B cell (primary cell): ENCODE data around the gene SLC39A3. TPM values are rescaled to one million over a fixed set of nuclear protein-coding genes. Genes with fewer than 3 reads are reported as not detected.

ENCODE experiments used
- ATAC-seq: fragments of 200-7000 bp; cut with Tn5 transposase; one replicate; pipeline ENCODE4 v1.10.0; 2021; ENCODE audit warnings: low read depth, mild to moderate bottlenecking, moderate number of reproducible peaks, moderate library complexity
- CTCF ChIA-PET: fragments of 350-600 bp; sonication (Branson Sonifier 250); formaldehyde crosslinking; loops from one replicate; lab custom pipeline; 2021; ENCODE audit warnings: antibody characterized with exemption, inconsistent platforms; lab: Charles Lee
- POLR2A ChIA-PET: fragments of 350-600 bp; sonication (Branson Sonifier 250); formaldehyde crosslinking; loops from one replicate; lab custom pipeline; 2021; ENCODE audit warnings: antibody characterized with exemption; lab: Charles Lee
- DNase-seq: peaks from one replicate; pipeline ENCODE4 v3.0.0; 2013
- H2AFZ ChIP-seq: 2 replicates; pipeline ENCODE4 v1.6.1; 2012; ENCODE audit warnings: mild to moderate bottlenecking, low read depth, low read length; ENCODE audit not compliant: insufficient read depth, poor library complexity, severe bottlenecking
- H3K27ac ChIP-seq, 2 donors: 1 replicate in 1 of 2; 2 replicates in 1 of 2; pipeline ENCODE4 v1.5.1; 2012 to 2013; ENCODE audit warnings: low read length in 2 of 2, mild to moderate bottlenecking in 2 of 2, moderate library complexity in 1 of 2
- H3K27me3 ChIP-seq, 4 experiments: fragments of 200-600 bp in 1 of 4; sonication (generic) in 1 of 4; replicated peaks in 1 of 4; 1 replicate in 2 of 4; 2 replicates in 2 of 4; pipeline versions ENCODE4 v1.6.1 to v1.7.0; 2013 to 2016; ENCODE audit warnings: low read length in 3 of 4, mild to moderate bottlenecking in 2 of 4, mixed read lengths in 1 of 4, moderate library complexity in 1 of 4; ENCODE audit not compliant: insufficient read depth in 4 of 4, control insufficient read depth in 3 of 4; ENCODE audit errors: control extremely low read depth in 1 of 4
- H3K36me3 ChIP-seq, 2 experiments: replicated peaks in 1 of 2; 1 replicate in 1 of 2; 2 replicates in 1 of 2; pipeline versions ENCODE4 v1.6.1 to v1.7.1; 2013; ENCODE audit warnings: low read length in 1 of 2; ENCODE audit not compliant: insufficient read depth in 2 of 2, control insufficient read depth in 1 of 2; ENCODE audit errors: control extremely low read depth in 1 of 2, extremely low read depth in 1 of 2
- H3K4me1 ChIP-seq, 2 donors: fragments of 200-600 bp in 1 of 2; sonication (generic) in 1 of 2; 1 replicate in 1 of 2; 2 replicates in 1 of 2; pipeline versions ENCODE4 v1.5.1 to v1.6.1; 2013 to 2017; ENCODE audit warnings: low read length in 2 of 2; ENCODE audit not compliant: control insufficient read depth in 2 of 2, insufficient read depth in 2 of 2
- H3K4me2 ChIP-seq: replicated peaks from 2 replicates; pipeline ENCODE3; 2012; ENCODE audit warnings: mild to moderate bottlenecking, low read depth, low read length; ENCODE audit not compliant: poor library complexity, severe bottlenecking
- H3K4me3 ChIP-seq, 5 experiments: fragments of 200-600 bp in 1 of 5; sonication (generic) in 1 of 5; 1 replicate in 3 of 5; 2 replicates in 2 of 5; pipeline versions ENCODE4 v1.5.1 to v1.7.0; 2011 to 2016; ENCODE audit warnings: low read length in 4 of 5, mild to moderate bottlenecking in 4 of 5, low read depth in 2 of 5, control low read depth in 1 of 5, moderate library complexity in 1 of 5; ENCODE audit not compliant: insufficient read depth in 1 of 5; ENCODE audit errors: control extremely low read depth in 1 of 5, extremely low read depth in 1 of 5
- H3K79me2 ChIP-seq: fragments of 200-600 bp; sonication (generic); one replicate; pipeline ENCODE4 v1.6.0; 2016; ENCODE audit warnings: low read length; ENCODE audit not compliant: control insufficient read depth, insufficient read depth
- H3K9ac ChIP-seq: fragments of 200-600 bp; sonication (generic); 2 replicates; pipeline ENCODE4 v1.6.1; 2017; ENCODE audit warnings: mild to moderate bottlenecking, low read length, moderate library complexity
- H3K9me3 ChIP-seq, 3 donors: one replicate each; pipeline versions ENCODE4 v1.6.1 to v1.7.1; 2013; ENCODE audit warnings: low read length in 2 of 3; ENCODE audit not compliant: control insufficient read depth in 2 of 3, insufficient read depth in 1 of 3; ENCODE audit errors: control extremely low read depth in 1 of 3
- H4K20me1 ChIP-seq: 2 replicates; pipeline ENCODE4 v1.6.0; 2012; ENCODE audit warnings: mild to moderate bottlenecking, low read length; ENCODE audit not compliant: insufficient read depth, control insufficient read depth, poor library complexity, severe bottlenecking
- H3K27ac Mint-ChIP-seq: one replicate; pipeline ENCODE4 v1.8.0; 2021; ENCODE audit warnings: mixed read lengths
- H3K27me3 Mint-ChIP-seq: one replicate; pipeline ENCODE4 v1.8.0; 2021; ENCODE audit warnings: mixed read lengths
- H3K4me1 Mint-ChIP-seq: one replicate; pipeline ENCODE4 v1.8.0; 2021; ENCODE audit warnings: mixed read lengths
- H3K4me3 Mint-ChIP-seq: one replicate; pipeline ENCODE4 v1.8.0; 2021; ENCODE audit warnings: mixed read lengths
- H3K9me3 Mint-ChIP-seq: one replicate; pipeline ENCODE4 v1.8.0; 2022; ENCODE audit warnings: mixed read lengths; ENCODE audit not compliant: insufficient read depth
- CTCF ChIP-seq: fragments of 200-600 bp; IDR thresholded peaks from one replicate; pipeline ENCODE4 v1.8.0; 2022; ENCODE audit warnings: antibody characterized with exemption, mild to moderate bottlenecking
- EZH2 ChIP-seq: IDR thresholded peaks from 2 replicates; pipeline ENCODE4 v1.6.1; 2012; ENCODE audit warnings: borderline replicate concordance, low read depth, mild to moderate bottlenecking, moderate library complexity, low read length; ENCODE audit not compliant: insufficient read depth, poor library complexity, severe bottlenecking
- WGBS: methylation state at CpG from one replicate; pipeline ENCODE4 v1.1.5; 2013; ENCODE audit warnings: missing lambda C conversion rate; ENCODE audit not compliant: insufficient coverage; 5-methylcytosine and 5-hydroxymethylcytosine counted together
- intact Hi-C: fragments of 100-400 bp; cut with micrococcal nuclease; formaldehyde crosslinking; loops from one replicate; pipeline ENCODE4 v1.10.0; 2022
- polyA plus RNA-seq: library from polyadenylated mRNA; depleted of rRNA; stranded (reverse); fragments of >200 nt; gene quantifications from 2 replicates; pipeline ENCODE4 v1.2.3, GENCODE V29; 2012
- total RNA-seq, 2 donors: library from RNA; stranded (reverse); fragments of 120-200 nt in 1 of 2; gene quantifications; 1 replicate in 1 of 2; 2 replicates in 1 of 2; pipeline versions ENCODE4 v1.2.3 to v1.2.4, GENCODE V29; 2013 to 2022

Gene SLC39A3
- total and polyA plus RNA-seq, 2 donors (not counting 1 experiment from before 2014, with no cell fraction given) = 36.4 to 37.6 TPM

- Mint-ChIP-seq H3K27ac (peak overlapping the region; percentile 61), H3K9me3 (no peaks in the 10 kb centered on the region)
- CTCF ChIA-PET = no interaction called here
Observed at GRCh38 chr19:2706251-2706650, 33.6 kb downstream of the SLC39A3 start.

More at GRCh38 chr19:2706251-2706650, 33.6 kb downstream of the SLC39A3 start:
- POLR2A ChIA-PET = no interaction called here
- Histone ChIP-seq H3K9ac (no peak overlapping the region), H3K27ac (no peak overlapping the region), H3K4me3 (no peak overlapping the region), H3K9me3 (peaks cover 0 to 21% (median 0%) of the 10 kb centered on the region in 3 donors), H4K20me1 (peaks cover 11% of the 10 kb centered on the region), H3K4me2 (no peak overlapping the region), H3K4me1 (peaks cover 24 to 35% of the 10 kb centered on the region in 2 donors), H3K27me3 (no peaks in the 10 kb centered on the region), H3K79me2 (peaks cover 17% of the 10 kb centered on the region), H3K36me3 (no peaks in the 10 kb centered on the region), H2AFZ (no peak overlapping the region)
- WGBS = 100% methylated on average over 2 of the region's 5 CpGs
- intact Hi-C loops = no loop called here
- Mint-ChIP-seq H3K4me3 (no peak overlapping the region), H3K27me3 (no peaks in the 10 kb centered on the region), H3K4me1 (peaks cover 28% of the 10 kb centered on the region)
- DNase-seq (no peak), ATAC-seq (no peak)
- no peak for TF ChIP-seq EZH2
- no peak for TF ChIP-seq CTCF
